K562 (cell line): ENCODE results near the gene BRME1. TPM values are rescaled to one million over a fixed set of nuclear protein-coding genes. Genes with fewer than 3 reads are reported as not detected.
A peak's percentile ranks its signal among the peaks of the same experiment; 100 is the strongest.

Experiments used
- BMI1 ChIP-seq: fragments of 150-350 bp; IDR thresholded peaks from 2 replicates; pipeline ENCODE4 v1.6.1; 2014; ENCODE audit warnings: low read length
- CEBPB ChIP-seq: fragments of 450-650 bp; IDR thresholded peaks from 2 replicates; pipeline ENCODE4 v1.6.1; 2016; ENCODE audit warnings: missing genetic modification characterization, missing compliant biosample characterization
- CREB1 ChIP-seq, 2 experiments: sonication (generic) in 1 of 2; formaldehyde crosslinking in 1 of 2; IDR thresholded peaks; 2 replicates each; pipeline versions ENCODE4 v1.6.1 to v1.8.0; 2012 to 2022; ENCODE audit warnings: inconsistent platforms in 1 of 2, mild to moderate bottlenecking in 1 of 2, missing genetic modification reagents in 1 of 2, moderate library complexity in 1 of 2
- CXXC5 ChIP-seq: fragments of 250-450 bp; sonication (Bioruptor Pico); IDR thresholded peaks from 2 replicates; pipeline ENCODE4 v1.8.0; 2022; ENCODE audit warnings: inconsistent platforms, mild to moderate bottlenecking, moderate library complexity
- ERF ChIP-seq: fragments of 450-650 bp; formaldehyde crosslinking; IDR thresholded peaks from 2 replicates; pipeline ENCODE4 v1.4.0; 2020; ENCODE audit warnings: mild to moderate bottlenecking, mixed read lengths
- GABPB2 ChIP-seq: fragments of 250-450 bp; sonication (Bioruptor Pico); conservative IDR thresholded peaks from 2 replicates; pipeline ENCODE4 v1.5.1; 2021; ENCODE audit warnings: mild to moderate bottlenecking
- IRF2 ChIP-seq: sonication (generic); formaldehyde crosslinking; IDR thresholded peaks from 2 replicates; pipeline ENCODE4 v1.8.1; 2022; ENCODE audit warnings: mild to moderate bottlenecking, missing genetic modification reagents
- LCOR ChIP-seq: sonication (generic); formaldehyde crosslinking; IDR thresholded peaks from 2 replicates; pipeline ENCODE4 v1.8.0; 2022; ENCODE audit warnings: mild to moderate bottlenecking, missing genetic modification reagents
- MYC ChIP-seq, 2 experiments: fragments of 250-450 bp in 1 of 2; sonication (Bioruptor Pico) in 1 of 2; IDR thresholded peaks; 2 replicates each; pipeline versions ENCODE4 v1.5.1 to v1.6.1; 2012 to 2021; ENCODE audit warnings: low read depth in 2 of 2, borderline replicate concordance in 1 of 2, improper control_type of control experiment in 1 of 2, low read length in 1 of 2, mild to moderate bottlenecking in 1 of 2, moderate library complexity in 1 of 2
- POLR2AphosphoS2 ChIP-seq: IDR thresholded peaks from 2 replicates; pipeline ENCODE4 v1.6.1; 2012; ENCODE audit warnings: low read length, improper control_type of control experiment
- POLR2G ChIP-seq: fragments of 200-400 bp; formaldehyde crosslinking; IDR thresholded peaks from 2 replicates; pipeline ENCODE4 v1.6.1; 2017; ENCODE audit warnings: low read depth, mild to moderate bottlenecking, antibody characterized with exemption, low read length, moderate library complexity
- RAD21 ChIP-seq, 2 experiments: fragments of 250-450 bp in 1 of 2; fragments of 450-650 bp in 1 of 2; sonication (Bioruptor Pico) in 1 of 2; formaldehyde crosslinking in 1 of 2; IDR thresholded peaks in 1 of 2; conservative IDR thresholded peaks in 1 of 2; 2 replicates each; pipeline versions ENCODE4 v1.4.0 to v1.8.0; 2020 to 2022; ENCODE audit warnings: mild to moderate bottlenecking in 2 of 2, moderate library complexity in 1 of 2
- SMC3 ChIP-seq: conservative IDR thresholded peaks from 2 replicates; pipeline ENCODE4 v1.6.1; 2011; ENCODE audit warnings: low read depth, low read length, improper control_type of control experiment; ENCODE audit not compliant: insufficient read depth
- TEAD4 ChIP-seq, 2 experiments: sonication (generic) in 1 of 2; formaldehyde crosslinking in 1 of 2; IDR thresholded peaks; 2 replicates each; pipeline versions ENCODE4 v1.6.1 to v1.8.0; 2012 to 2022; ENCODE audit warnings: borderline replicate concordance in 1 of 2, inconsistent platforms in 1 of 2, low read length in 1 of 2, mild to moderate bottlenecking in 1 of 2, missing genetic modification reagents in 1 of 2
- polyA plus RNA-seq, 8 experiments: library from polyadenylated mRNA; depleted of rRNA in 4 of 8; stranded (reverse) in 5 of 8; unstranded in 3 of 8; fragments of >200 nt; fragmentation: Nextera tagmentation in 2 of 8; fragmentation: Illumina TruSeq in 1 of 8; extraction: Ambion mirVana in 2 of 8; extraction: Trizol in 1 of 8; gene quantifications; 2 replicates each; pipeline versions ENCODE4 v1.2.1 to v1.2.3, GENCODE V29; 2011 to 2014; ENCODE audit warnings: inconsistent platforms in 1 of 8, missing spikeins in 1 of 8
- total RNA-seq, 7 experiments: library from RNA; depleted of rRNA in 6 of 7; stranded (reverse); fragments of >200 nt in 6 of 7; fragmentation: Illumina TruSeq in 2 of 7; extraction: Trizol in 2 of 7; gene quantifications; 2 replicates each; pipeline versions ENCODE4 v1.2.1 to v1.2.3, GENCODE V29; 2011 to 2021; ENCODE audit warnings: low replicate concordance in 1 of 7
- TF ChIP-seq, protein P1 (sequence below), 2 experiments: fragments of 450-650 bp in 1 of 2; IDR thresholded peaks; 2 replicates each; pipeline ENCODE4 v1.6.1; 2011 to 2017; ENCODE audit warnings: low read depth in 2 of 2, antibody characterized with exemption in 1 of 2, borderline replicate concordance in 1 of 2, low read length in 1 of 2, mild to moderate bottlenecking in 1 of 2, mixed read lengths in 1 of 2; ENCODE audit not compliant: control insufficient read depth in 1 of 2
- TF ChIP-seq, protein P2 (sequence below): sonication (generic); formaldehyde crosslinking; IDR thresholded peaks from 2 replicates; pipeline ENCODE4 v1.9.0; 2022; ENCODE audit warnings: mild to moderate bottlenecking, missing genetic modification reagents
- TF ChIP-seq, protein P3 (sequence below): sonication (generic); formaldehyde crosslinking; IDR thresholded peaks from 2 replicates; pipeline ENCODE4 v1.8.0; 2023; ENCODE audit warnings: mild to moderate bottlenecking, missing genetic modification reagents

The BRME1 gene
- total and polyA plus RNA-seq, 9 of the 15 experiments (the other 6 are each of a cell fraction or from before 2014, with no cell fraction given) = 0.75 to 6.1 (median 3.6) TPM

DNA sequence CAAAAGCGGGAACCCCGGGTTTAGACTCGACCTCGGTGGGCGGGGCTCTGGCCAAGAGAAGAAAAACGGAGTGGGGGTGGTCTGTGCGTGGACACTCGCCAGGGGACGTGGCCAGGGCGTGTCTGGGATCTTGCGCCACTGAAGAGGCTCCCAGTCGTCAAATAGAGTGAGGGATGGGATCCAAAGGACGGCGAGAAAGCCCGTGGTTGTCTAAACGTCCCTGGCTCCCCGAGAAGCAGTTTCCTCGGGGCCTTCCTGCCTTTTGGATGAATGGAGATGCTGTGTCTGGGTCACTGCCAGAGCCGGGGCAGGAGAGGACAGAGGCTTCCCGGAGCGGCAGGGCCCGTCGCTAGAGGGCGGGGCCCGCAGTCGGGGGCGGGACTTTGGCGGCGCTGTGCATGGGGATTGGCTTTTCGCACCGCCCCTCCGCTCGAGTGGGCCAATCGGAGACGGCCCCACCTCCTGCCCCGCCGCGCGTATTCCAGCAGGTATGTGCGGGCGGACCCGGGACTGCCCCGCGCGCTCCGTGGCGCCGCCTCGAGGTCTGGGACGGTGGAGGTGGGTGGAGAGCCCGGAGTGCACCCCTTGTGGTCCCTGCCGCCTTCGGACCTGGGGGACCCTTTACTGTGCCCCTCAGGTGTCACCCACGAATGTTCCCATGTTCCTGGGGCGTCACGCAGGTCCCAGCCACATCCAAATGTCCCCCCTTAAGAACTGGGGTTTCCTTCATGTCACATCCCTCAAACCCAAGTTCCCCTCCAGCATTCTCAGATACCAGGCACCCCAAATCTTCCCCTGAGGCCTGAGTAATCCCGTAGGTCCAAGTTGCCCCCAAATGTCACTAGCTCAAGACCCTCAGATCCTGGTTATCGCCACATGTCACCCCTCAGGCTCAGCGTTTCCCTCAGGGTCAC lies 72.3 kb downstream of the BRME1 start (continued):
- TF ChIP-seq ERF (CRISPR knock-in tag) = peak; percentile 38; the same call in 1 of the 2 replicates
- peak; percentile 33; the same call in 1 of the 2 replicates for TF ChIP-seq TEAD4 (IDR thresholded peaks at IDR 0.05; ENCODE audit: low read length)
- no peak for TF ChIP-seq TEAD4 (CRISPR knock-in tag; IDR thresholded peaks at IDR 0.05; ENCODE audit: borderline replicate concordance)
- TF ChIP-seq, protein P1, sequence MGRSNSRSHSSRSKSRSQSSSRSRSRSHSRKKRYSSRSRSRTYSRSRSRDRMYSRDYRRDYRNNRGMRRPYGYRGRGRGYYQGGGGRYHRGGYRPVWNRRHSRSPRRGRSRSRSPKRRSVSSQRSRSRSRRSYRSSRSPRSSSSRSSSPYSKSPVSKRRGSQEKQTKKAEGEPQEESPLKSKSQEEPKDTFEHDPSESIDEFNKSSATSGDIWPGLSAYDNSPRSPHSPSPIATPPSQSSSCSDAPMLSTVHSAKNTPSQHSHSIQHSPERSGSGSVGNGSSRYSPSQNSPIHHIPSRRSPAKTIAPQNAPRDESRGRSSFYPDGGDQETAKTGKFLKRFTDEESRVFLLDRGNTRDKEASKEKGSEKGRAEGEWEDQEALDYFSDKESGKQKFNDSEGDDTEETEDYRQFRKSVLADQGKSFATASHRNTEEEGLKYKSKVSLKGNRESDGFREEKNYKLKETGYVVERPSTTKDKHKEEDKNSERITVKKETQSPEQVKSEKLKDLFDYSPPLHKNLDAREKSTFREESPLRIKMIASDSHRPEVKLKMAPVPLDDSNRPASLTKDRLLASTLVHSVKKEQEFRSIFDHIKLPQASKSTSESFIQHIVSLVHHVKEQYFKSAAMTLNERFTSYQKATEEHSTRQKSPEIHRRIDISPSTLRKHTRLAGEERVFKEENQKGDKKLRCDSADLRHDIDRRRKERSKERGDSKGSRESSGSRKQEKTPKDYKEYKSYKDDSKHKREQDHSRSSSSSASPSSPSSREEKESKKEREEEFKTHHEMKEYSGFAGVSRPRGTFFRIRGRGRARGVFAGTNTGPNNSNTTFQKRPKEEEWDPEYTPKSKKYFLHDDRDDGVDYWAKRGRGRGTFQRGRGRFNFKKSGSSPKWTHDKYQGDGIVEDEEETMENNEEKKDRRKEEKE (IDR thresholded peaks at IDR 0.05; ENCODE audit: borderline replicate concordance in 1 of 2, control insufficient read depth in 1 of 2, low read depth in 2 of 2, low read length in 1 of 2) = no peak
- peak; percentile 37; the same call in 1 of the 2 replicates for TF ChIP-seq CEBPB (tag)
- peak; percentile 88; the same call in 1 of the 2 replicates for TF ChIP-seq POLR2AphosphoS2
- 0 out of 2 replicates have a peak, but pooled peaks have one; percentile 16 for TF ChIP-seq LCOR (CRISPR knock-in tag)
- TF ChIP-seq RAD21 (CRISPR knock-in tag; conservative IDR thresholded peaks at IDR 0.05 in 1 of 2, IDR thresholded peaks at IDR 0.05 in 1 of 2) = peak; percentile 40 to 65
- TF ChIP-seq BMI1 = no peak
- TF ChIP-seq, protein P2, sequence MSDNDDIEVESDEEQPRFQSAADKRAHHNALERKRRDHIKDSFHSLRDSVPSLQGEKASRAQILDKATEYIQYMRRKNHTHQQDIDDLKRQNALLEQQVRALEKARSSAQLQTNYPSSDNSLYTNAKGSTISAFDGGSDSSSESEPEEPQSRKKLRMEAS (CRISPR knock-in tag) = peak; percentile 12; the same call in 1 of the 2 replicates
- 0 out of 2 replicates have a peak, but pooled peaks have one; percentile 53 for TF ChIP-seq GABPB2 (CRISPR knock-in tag)
- TF ChIP-seq POLR2G = peak; percentile 77
- peak; percentile 42; the same call in 1 of the 2 replicates for TF ChIP-seq MYC (IDR thresholded peaks at IDR 0.05; ENCODE audit: low read depth, low read length)
- no peak for TF ChIP-seq MYC (CRISPR knock-in tag; IDR thresholded peaks at IDR 0.05; ENCODE audit: borderline replicate concordance, low read depth)
- TF ChIP-seq, protein P3, sequence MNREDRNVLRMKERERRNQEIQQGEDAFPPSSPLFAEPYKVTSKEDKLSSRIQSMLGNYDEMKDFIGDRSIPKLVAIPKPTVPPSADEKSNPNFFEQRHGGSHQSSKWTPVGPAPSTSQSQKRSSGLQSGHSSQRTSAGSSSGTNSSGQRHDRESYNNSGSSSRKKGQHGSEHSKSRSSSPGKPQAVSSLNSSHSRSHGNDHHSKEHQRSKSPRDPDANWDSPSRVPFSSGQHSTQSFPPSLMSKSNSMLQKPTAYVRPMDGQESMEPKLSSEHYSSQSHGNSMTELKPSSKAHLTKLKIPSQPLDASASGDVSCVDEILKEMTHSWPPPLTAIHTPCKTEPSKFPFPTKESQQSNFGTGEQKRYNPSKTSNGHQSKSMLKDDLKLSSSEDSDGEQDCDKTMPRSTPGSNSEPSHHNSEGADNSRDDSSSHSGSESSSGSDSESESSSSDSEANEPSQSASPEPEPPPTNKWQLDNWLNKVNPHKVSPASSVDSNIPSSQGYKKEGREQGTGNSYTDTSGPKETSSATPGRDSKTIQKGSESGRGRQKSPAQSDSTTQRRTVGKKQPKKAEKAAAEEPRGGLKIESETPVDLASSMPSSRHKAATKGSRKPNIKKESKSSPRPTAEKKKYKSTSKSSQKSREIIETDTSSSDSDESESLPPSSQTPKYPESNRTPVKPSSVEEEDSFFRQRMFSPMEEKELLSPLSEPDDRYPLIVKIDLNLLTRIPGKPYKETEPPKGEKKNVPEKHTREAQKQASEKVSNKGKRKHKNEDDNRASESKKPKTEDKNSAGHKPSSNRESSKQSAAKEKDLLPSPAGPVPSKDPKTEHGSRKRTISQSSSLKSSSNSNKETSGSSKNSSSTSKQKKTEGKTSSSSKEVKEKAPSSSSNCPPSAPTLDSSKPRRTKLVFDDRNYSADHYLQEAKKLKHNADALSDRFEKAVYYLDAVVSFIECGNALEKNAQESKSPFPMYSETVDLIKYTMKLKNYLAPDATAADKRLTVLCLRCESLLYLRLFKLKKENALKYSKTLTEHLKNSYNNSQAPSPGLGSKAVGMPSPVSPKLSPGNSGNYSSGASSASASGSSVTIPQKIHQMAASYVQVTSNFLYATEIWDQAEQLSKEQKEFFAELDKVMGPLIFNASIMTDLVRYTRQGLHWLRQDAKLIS (CRISPR knock-in tag) = 0 out of 2 replicates have a peak, but pooled peaks have one; percentile 28
- no peak for TF ChIP-seq IRF2
- peak; percentile 72 for TF ChIP-seq CXXC5
- 0 out of 2 replicates have a peak, but pooled peaks have one; percentile 13 for TF ChIP-seq SMC3
- TF ChIP-seq CREB1 (IDR thresholded peaks at IDR 0.05) = no peak
- peak; percentile 71 for TF ChIP-seq CREB1 (CRISPR knock-in tag; IDR thresholded peaks at IDR 0.05)
